Body of pancreas (tissue), 4 donors: ENCODE measurements around the gene ASPN.

Experiments used
- CTCF ChIP-seq, 7 experiments: fragments of 450-650 bp in 4 of 7; fragments of 200-600 bp in 3 of 7; sonication (generic) in 3 of 7; IDR thresholded peaks; one replicate each; pipeline ENCODE4 v1.5.1; 2016 to 2019; ENCODE audit warnings: antibody characterized with exemption in 7 of 7
- POLR2A ChIP-seq, 3 donors: fragments of 450-650 bp; IDR thresholded peaks; one replicate each; pipeline ENCODE4 v1.6.1; 2016; ENCODE audit warnings: antibody characterized with exemption in 3 of 3, mild to moderate bottlenecking in 2 of 3

GRCh38 chr9:92507005-92507404 lies 24.7 kb upstream of the ASPN start:
- no peak for TF ChIP-seq CTCF (IDR thresholded peaks at IDR 0.05)
- TF ChIP-seq POLR2A (IDR thresholded peaks at IDR 0.05), result no peak
